ENCODE results near the gene SNAP29.

DNA sequence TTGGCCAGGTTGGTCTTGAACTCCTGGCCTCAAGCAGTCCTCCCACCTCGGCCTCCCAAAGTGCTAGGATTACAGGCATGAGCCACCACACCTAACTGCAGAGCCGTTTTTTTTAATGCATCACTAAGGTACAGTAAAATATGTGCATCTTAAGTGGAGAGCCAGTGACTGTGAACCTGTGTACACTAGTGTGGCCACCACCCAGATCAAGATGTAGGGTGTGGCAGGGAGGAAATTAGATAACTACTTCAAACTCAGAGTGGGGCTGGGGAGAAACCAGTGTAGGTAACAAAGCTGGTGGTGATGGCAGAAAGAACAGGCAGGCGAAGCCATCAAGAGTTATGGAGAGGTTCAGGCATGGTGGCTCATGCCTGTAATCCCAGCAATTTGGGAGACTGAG is 14.4 kb downstream of the SNAP29 start:
- TF ChIP-seq CTCF (conservative IDR thresholded peaks at IDR 0.05 in 1 of 2, IDR thresholded peaks at IDR 0.05 in 1 of 2; ENCODE audit: extremely low read depth in 1 of 2, insufficient read depth in 1 of 2, low read depth in 1 of 2, low read length in 2 of 2) (no peak), EZH2 (IDR thresholded peaks at IDR 0.05; ENCODE audit: borderline replicate concordance, low read length) (no peak)
